GM23338 (cell line): ENCODE data around the gene ZSCAN31. TPM values are rescaled to one million over a fixed set of nuclear protein-coding genes. Genes with fewer than 3 reads are reported as not detected.

Experiments used
- ATAC-seq: fragments of 200-7000 bp; cut with Tn5 transposase; 3 replicates; pipeline ENCODE4 v1.9.1; 2020
- DNase-seq: peaks from one replicate; pipeline ENCODE4 v3.0.0-alpha.2; 2015; ENCODE audit warnings: low spot score
- H2AFZ ChIP-seq: fragments of 200-600 bp; sonication (generic); 2 replicates; pipeline ENCODE4 v1.8.0; 2016; ENCODE audit warnings: antibody characterized with exemption, mild to moderate bottlenecking, moderate library complexity
- H3F3A ChIP-seq: fragments of 200-600 bp; sonication (generic); replicated peaks from 2 replicates; pipeline ENCODE4 v1.8.0; 2017; ENCODE audit warnings: antibody characterized with exemption, mixed run types, low read depth
- H3K27ac ChIP-seq: fragments of 200-600 bp; sonication (generic); 2 replicates; pipeline ENCODE4 v1.6.1; 2016; ENCODE audit warnings: low read depth
- H3K27me3 ChIP-seq: fragments of 200-600 bp; sonication (generic); 2 replicates; pipeline ENCODE4 v1.8.0; 2016; ENCODE audit warnings: mild to moderate bottlenecking, mixed run types, moderate library complexity; ENCODE audit not compliant: insufficient read depth
- H3K36me3 ChIP-seq: fragments of 200-600 bp; sonication (generic); 2 replicates; pipeline ENCODE4 v1.8.0; 2016; ENCODE audit warnings: mild to moderate bottlenecking; ENCODE audit not compliant: insufficient read depth
- H3K4me1 ChIP-seq: fragments of 200-600 bp; sonication (generic); 2 replicates; pipeline ENCODE4 v1.8.0; 2016; ENCODE audit warnings: mild to moderate bottlenecking, moderate library complexity; ENCODE audit not compliant: insufficient read depth
- H3K4me2 ChIP-seq: fragments of 200-600 bp; sonication (generic); 2 replicates; pipeline ENCODE4 v1.7.1; 2017; ENCODE audit warnings: mixed run types
- H3K4me3 ChIP-seq: fragments of 200-600 bp; sonication (generic); 2 replicates; pipeline ENCODE4 v1.6.1; 2016; ENCODE audit warnings: mixed run types
- H3K79me2 ChIP-seq: fragments of 200-600 bp; sonication (generic); replicated peaks from 2 replicates; pipeline ENCODE4 v1.8.0; 2017; ENCODE audit warnings: mild to moderate bottlenecking; ENCODE audit not compliant: insufficient read depth
- H3K9me2 ChIP-seq: fragments of 200-600 bp; sonication (generic); 2 replicates; pipeline ENCODE4 v1.8.0; 2017; ENCODE audit not compliant: insufficient read depth
- H4K20me1 ChIP-seq: fragments of 200-600 bp; sonication (generic); replicated peaks from 2 replicates; pipeline ENCODE4 v1.8.0; 2017; ENCODE audit warnings: mild to moderate bottlenecking; ENCODE audit not compliant: insufficient read depth
- H3K27ac Mint-ChIP-seq: 2 replicates; pipeline ENCODE4 v1.8.0; 2020; ENCODE audit warnings: inconsistent platforms, mild to moderate bottlenecking, moderate library complexity, mixed read lengths
- H3K27me3 Mint-ChIP-seq: 3 replicates; pipeline ENCODE4 v1.8.0; 2022; ENCODE audit warnings: low read depth, mild to moderate bottlenecking, moderate library complexity, mixed read lengths, inconsistent platforms; ENCODE audit not compliant: insufficient read depth, poor library complexity
- H3K36me3 Mint-ChIP-seq: 3 replicates; pipeline ENCODE4 v1.8.0; 2021; ENCODE audit warnings: low read depth, mild to moderate bottlenecking, inconsistent platforms, moderate library complexity, mixed read lengths
- H3K4me1 Mint-ChIP-seq: 3 replicates; pipeline ENCODE4 v1.8.0; 2020; ENCODE audit warnings: mild to moderate bottlenecking, inconsistent platforms, mixed read lengths
- H3K4me3 Mint-ChIP-seq: 3 replicates; pipeline ENCODE4 v1.8.0; 2021; ENCODE audit warnings: moderate library complexity, mild to moderate bottlenecking, inconsistent platforms, mixed read lengths
- H3K9me3 Mint-ChIP-seq: 3 replicates; pipeline ENCODE4 v1.8.0; 2020; ENCODE audit warnings: moderate library complexity, mild to moderate bottlenecking, inconsistent platforms, mixed read lengths
- CREB1 ChIP-seq: fragments of 250-450 bp; sonication (Bioruptor Pico); IDR thresholded peaks from 2 replicates; pipeline ENCODE4 v1.5.0; 2020; ENCODE audit warnings: low read depth, mild to moderate bottlenecking, moderate library complexity
- CTCF ChIP-seq, 2 experiments: fragments of 200-600 bp in 1 of 2; sonication (generic) in 1 of 2; conservative IDR thresholded peaks; 2 replicates each; pipeline versions ENCODE4 v1.5.1 to v1.6.1; 2016 to 2017; ENCODE audit warnings: antibody characterized with exemption in 2 of 2, low read depth in 2 of 2, mild to moderate bottlenecking in 2 of 2, moderate library complexity in 1 of 2
- ETS1 ChIP-seq: IDR thresholded peaks from 2 replicates; pipeline ENCODE4 v1.6.1; 2016; ENCODE audit warnings: antibody characterized with exemption
- EZH2 ChIP-seq: fragments of 200-600 bp; sonication (generic); IDR thresholded peaks from one replicate; pipeline ENCODE4 v1.8.0; 2017; ENCODE audit warnings: antibody characterized with exemption, mild to moderate bottlenecking, low read depth; ENCODE audit not compliant: unreplicated experiment
- JUNB ChIP-seq: IDR thresholded peaks from one replicate; pipeline ENCODE4 v1.6.1; 2016; ENCODE audit warnings: antibody characterized with exemption; ENCODE audit not compliant: unreplicated experiment
- NANOG ChIP-seq: IDR thresholded peaks from 2 replicates; pipeline ENCODE4 v1.6.1; 2016; ENCODE audit warnings: antibody characterized with exemption, borderline replicate concordance
- POLR2AphosphoS5 ChIP-seq: IDR thresholded peaks from 2 replicates; pipeline ENCODE4 v1.6.1; 2016; ENCODE audit warnings: antibody characterized with exemption, low read depth
- STAT1 ChIP-seq: IDR thresholded peaks from one replicate; pipeline ENCODE4 v1.6.1; 2016; ENCODE audit warnings: antibody characterized with exemption; ENCODE audit not compliant: unreplicated experiment
- ZNF114 ChIP-seq: fragments of 250-450 bp; sonication (Bioruptor Pico); IDR thresholded peaks from 2 replicates; pipeline ENCODE4 v1.5.0; 2020; ENCODE audit warnings: mild to moderate bottlenecking, moderate library complexity
- ZNF331 ChIP-seq: fragments of 250-450 bp; sonication (Bioruptor Pico); IDR thresholded peaks from 2 replicates; pipeline ENCODE4 v1.5.0; 2020; ENCODE audit warnings: low read depth, mild to moderate bottlenecking, moderate library complexity
- ZNF462 ChIP-seq: fragments of 250-450 bp; sonication (Bioruptor Pico); IDR thresholded peaks from 2 replicates; pipeline ENCODE4 v1.5.0; 2020; ENCODE audit warnings: mild to moderate bottlenecking, moderate library complexity
- polyA plus RNA-seq: library from polyadenylated mRNA; unstranded; fragments of >200 nt; fragmentation: Nextera tagmentation; extraction: Ambion mirVana; gene quantifications from 2 replicates; pipeline ENCODE4 v1.2.1, GENCODE V29; 2016
- total RNA-seq: library from RNA; depleted of rRNA; stranded (reverse); fragments of >200 nt; shearing (Covaris generic); gene quantifications from 2 replicates; pipeline ENCODE4 v1.2.3, GENCODE V29; 2014

Gene ZSCAN31
- total and polyA plus RNA-seq, 2 experiments from 2014 or later = 3.1 to 4.7 TPM

DNA sequence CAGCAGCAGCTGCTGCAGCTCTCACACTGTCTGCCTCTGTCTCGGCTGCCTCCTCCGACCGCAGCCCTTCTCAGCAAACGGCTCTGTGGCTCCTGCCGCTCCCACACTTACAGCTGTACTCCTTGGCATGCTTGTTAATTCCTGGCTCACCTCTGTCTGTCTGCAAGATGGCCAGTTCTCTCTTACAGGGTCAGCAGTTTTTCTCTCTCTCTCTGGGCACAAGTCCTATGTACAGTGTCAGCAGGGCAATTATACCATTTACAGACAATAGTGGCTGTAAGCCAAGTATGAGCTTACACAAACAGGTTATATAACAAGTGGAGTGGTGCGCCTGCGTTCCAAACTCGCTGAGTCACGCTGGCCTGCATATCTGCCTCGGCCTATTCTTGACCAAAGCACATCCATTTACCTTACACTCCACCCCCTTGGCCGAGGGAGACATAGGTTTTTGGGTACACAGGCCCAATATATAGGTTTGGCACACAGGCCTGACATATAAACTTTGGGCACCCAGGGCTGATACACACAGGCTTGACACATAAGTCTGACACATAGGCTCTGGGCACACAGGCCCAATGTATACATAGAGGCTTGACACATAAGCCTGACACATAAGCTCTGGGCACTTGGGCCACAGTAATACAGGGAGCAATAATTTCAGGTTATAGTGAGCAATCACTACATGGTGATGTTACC, 18.2 kb upstream of the ZSCAN31 start:
- Mint-ChIP-seq H3K4me3 (no peak overlapping the region), H3K27ac (no peak overlapping the region), H3K36me3 (peaks cover 37% of the 10 kb centered on the region), H3K27me3 (peaks cover 12% of the 10 kb centered on the region), H3K4me1 (peaks cover 28% of the 10 kb centered on the region), H3K9me3 (peaks cover 20% of the 10 kb centered on the region; the same call in 2 of the 3 replicates)
- Histone ChIP-seq H3K36me3 (no peaks in the 10 kb centered on the region), H4K20me1 (peaks cover 8% of the 10 kb centered on the region; the same call in 1 of the 2 replicates), H3K4me3 (no peak overlapping the region), H2AFZ (no peak overlapping the region), H3K9me2 (no peaks in the 10 kb centered on the region), H3F3A (no peaks in the 10 kb centered on the region), H3K4me1 (peaks cover 14% of the 10 kb centered on the region), H3K27ac (no peak overlapping the region), H3K79me2 (peaks cover 51% of the 10 kb centered on the region), H3K27me3 (no peaks in the 10 kb centered on the region), H3K4me2 (no peak overlapping the region)
- DNase-seq = no peak
- no peak for TF ChIP-seq ZNF114
- TF ChIP-seq CTCF (conservative IDR thresholded peaks at IDR 0.05; ENCODE audit: low read depth in 2 of 2) = no peak
- TF ChIP-seq JUNB = no peak
- TF ChIP-seq EZH2 = no peak
- TF ChIP-seq CREB1 (CRISPR knock-in tag) = no peak
- no peak for TF ChIP-seq POLR2AphosphoS5
- no peak for TF ChIP-seq ZNF462
- no peak for TF ChIP-seq NANOG
- no peak for TF ChIP-seq STAT1
- TF ChIP-seq ETS1 = no peak
- TF ChIP-seq ZNF331 (CRISPR knock-in tag) = no peak
- no peak for ATAC-seq
